ENCODE results near the gene PRKAR1B. TPM values are rescaled to one million over a fixed set of nuclear protein-coding genes. Genes with fewer than 3 reads are reported as not detected.

The PRKAR1B gene
- total and polyA plus RNA-seq, 10 of the 15 experiments (the other 5 are each of a cell fraction or from before 2014, with no cell fraction given), result 1.4 to 45.6 (median 19.3) TPM

- peak; percentile 89 for TF ChIP-seq TAF1 (IDR thresholded peaks at IDR 0.05; ENCODE audit: borderline replicate concordance, low read depth, low read length)
- peak; percentile 62 for TF ChIP-seq SIX5 (IDR thresholded peaks at IDR 0.05; ENCODE audit: low read depth, low read length, severe bottlenecking)
- no peak for TF ChIP-seq PKNOX1 (IDR thresholded peaks at IDR 0.05)
- TF ChIP-seq BCL3 (IDR thresholded peaks at IDR 0.05; ENCODE audit: borderline replicate concordance, insufficient read depth, low read depth, low read length, poor library complexity, severe bottlenecking), result no peak
- TF ChIP-seq BHLHE40 (IDR thresholded peaks at IDR 0.05; ENCODE audit: borderline replicate concordance in 1 of 2, low read depth in 2 of 2, low read length in 1 of 2), result peak; percentile 74 to 94; a peak in 3 of 4 replicates
- TF ChIP-seq NFXL1 (IDR thresholded peaks at IDR 0.05; ENCODE audit: borderline replicate concordance), result no peak
- TF ChIP-seq YBX1 (IDR thresholded peaks at IDR 0.05), result no peak
- TF ChIP-seq IKZF2 (IDR thresholded peaks at IDR 0.05), result no peak
- TF ChIP-seq NRF1 (conservative IDR thresholded peaks at IDR 0.05; ENCODE audit: low read depth, low read length), result 0 out of 2 replicates have a peak, but pooled peaks have one; percentile 8
- TF ChIP-seq NR2C2 (IDR thresholded peaks at IDR 0.05; ENCODE audit: borderline replicate concordance, control insufficient read depth, insufficient read length, low read depth), result no peak
- no peak; the same call in 1 of the 2 replicates for TF ChIP-seq TARDBP (IDR thresholded peaks at IDR 0.05; ENCODE audit: borderline replicate concordance)
- no peak for TF ChIP-seq IRF4 (IDR thresholded peaks at IDR 0.05; ENCODE audit: low read depth, low read length)
- peak; percentile 99 for TF ChIP-seq YY1 (IDR thresholded peaks at IDR 0.05; ENCODE audit: low read depth, low read length)
- no peak for TF ChIP-seq ZBTB33 (IDR thresholded peaks at IDR 0.05)
- TF ChIP-seq CREB1 (IDR thresholded peaks at IDR 0.05; ENCODE audit: low read depth), result peak; percentile 48
- TF ChIP-seq ZNF592 (IDR thresholded peaks at IDR 0.05), result no peak
- no peak for TF ChIP-seq ZNF622 (IDR thresholded peaks at IDR 0.05)
- TF ChIP-seq SUPT20H (IDR thresholded peaks at IDR 0.05; ENCODE audit: borderline replicate concordance, control insufficient read depth, low read depth, low read length), result no peak
- no peak for TF ChIP-seq CHD4 (IDR thresholded peaks at IDR 0.05)
- TF ChIP-seq JUND (IDR thresholded peaks at IDR 0.05; ENCODE audit: low read depth, low read length), result no peak
- no peak for TF ChIP-seq RBBP5 (conservative IDR thresholded peaks at IDR 0.05)
- TF ChIP-seq CHD2 (IDR thresholded peaks at IDR 0.05; ENCODE audit: borderline replicate concordance, low read depth, low read length), result peak; percentile 78
- no peak for TF ChIP-seq NR2F1 (conservative IDR thresholded peaks at IDR 0.05)
Measured at GRCh38 chr7:726084-726853, 812 bp downstream of the PRKAR1B start, which contains the start of gene DNAAF5 (continued).

Measured in GM12878 (cell line).